HepG2 (cell line): ENCODE measurements around the gene HOXC4. TPM values are rescaled to one million over a fixed set of nuclear protein-coding genes. Genes with fewer than 3 reads are reported as not detected.

Source experiments
- ATAC-seq: fragments of 200-7000 bp; cut with Tn5 transposase; 3 replicates; pipeline ENCODE4 v1.9.1; 2020; ENCODE audit warnings: mild to moderate bottlenecking, moderate library complexity
- BruUV-seq: library from RNA; stranded (reverse); fragments of 400-500 nt; replicated peaks from 2 replicates; lab custom pipeline; 2021; lab: Mats Ljungman, UMichigan
- CTCF ChIA-PET: fragments of 300-600 bp; formaldehyde crosslinking; extraction: SDS; loops from one replicate; lab custom pipeline; 2021; ENCODE audit warnings: low total read pairs, inconsistent platforms, low intra/inter-chr PET ratio; lab: Yijun Ruan, JAX
- POLR2A ChIA-PET: fragments of 350-600 bp; sonication (Branson Sonifier 250); formaldehyde crosslinking; loops from one replicate; lab custom pipeline; 2020; ENCODE audit warnings: antibody characterized with exemption, inconsistent platforms; lab: Yijun Ruan, JAX
- DNase-seq: peaks from one replicate; pipeline ENCODE4 v3.0.0-alpha.2; 2015; ENCODE audit warnings: low spot score
- FAIRE-seq: peaks from 3 replicates; lab custom pipeline; 2011; peaks lifted over from hg19 to GRCh38; lab: Jason Lieb, UNC
- H2AFZ ChIP-seq: one replicate; pipeline ENCODE4 v1.6.1; 2011; ENCODE audit warnings: low read length, inconsistent platforms
- H3K27ac ChIP-seq: fragments of 300-600 bp; 3 replicates; pipeline ENCODE4 v1.8.0; 2011; ENCODE audit warnings: mixed run types, mild to moderate bottlenecking, mixed read lengths, low read length, inconsistent platforms; ENCODE audit not compliant: insufficient read depth; ENCODE audit errors: extremely low read length
- H3K27me3 ChIP-seq, 2 experiments: fragments of 200-600 bp in 1 of 2; 2 replicates in 1 of 2; 3 replicates in 1 of 2; pipeline versions ENCODE4 v1.6.0 to v1.8.0; 2011; ENCODE audit warnings: low read length in 2 of 2, mild to moderate bottlenecking in 2 of 2, moderate library complexity in 2 of 2, inconsistent platforms in 1 of 2; ENCODE audit not compliant: insufficient read depth in 2 of 2, control insufficient read depth in 1 of 2
- H3K36me3 ChIP-seq, 2 experiments: fragments of 200-600 bp in 1 of 2; replicated peaks in 1 of 2; 2 replicates in 1 of 2; 3 replicates in 1 of 2; pipeline versions ENCODE4 v1.5.1 to v1.8.0; 2011; ENCODE audit warnings: low read length in 2 of 2, inconsistent platforms in 1 of 2; ENCODE audit not compliant: insufficient read depth in 2 of 2, control insufficient read depth in 1 of 2
- H3K4me1 ChIP-seq: 2 replicates; pipeline ENCODE4 v1.5.1; 2012; ENCODE audit warnings: low read length, inconsistent platforms; ENCODE audit not compliant: insufficient read depth
- H3K4me2 ChIP-seq: 2 replicates; pipeline ENCODE4 v1.6.0; 2011; ENCODE audit warnings: low read depth, low read length, inconsistent platforms
- H3K4me3 ChIP-seq, 3 experiments: fragments of 200-600 bp in 1 of 3; sonication (generic), shearing (Covaris generic) in 1 of 3; replicated peaks in 1 of 3; 2 replicates each; pipeline ENCODE4 v1.5.1; 2011 to 2016; ENCODE audit warnings: low read length in 3 of 3, inconsistent platforms in 2 of 3, low read depth in 2 of 3, mild to moderate bottlenecking in 2 of 3, control low read depth in 1 of 3, mixed read lengths in 1 of 3; ENCODE audit not compliant: insufficient read depth in 1 of 3
- H3K79me2 ChIP-seq: one replicate; pipeline ENCODE4 v1.6.1; 2011; ENCODE audit warnings: low read length, inconsistent platforms; ENCODE audit not compliant: insufficient read depth
- H3K9ac ChIP-seq: 2 replicates; pipeline ENCODE4 v1.6.0; 2011; ENCODE audit warnings: mild to moderate bottlenecking, low read depth, low read length, inconsistent platforms; ENCODE audit not compliant: insufficient read depth
- H3K9me3 ChIP-seq: 2 replicates; pipeline ENCODE4 v1.5.1; 2012; ENCODE audit warnings: mild to moderate bottlenecking, low read length
- H4K20me1 ChIP-seq: 2 replicates; pipeline ENCODE4 v1.6.0; 2011; ENCODE audit warnings: inconsistent platforms, mild to moderate bottlenecking, low read length, moderate library complexity; ENCODE audit not compliant: insufficient read depth
- JARID2 ChIP-seq: sonication (generic); formaldehyde crosslinking; IDR thresholded peaks from 2 replicates; pipeline ENCODE4 v1.8.1; 2023; ENCODE audit warnings: missing genetic modification reagents, inconsistent platforms; ENCODE audit not compliant: insufficient replicate concordance
- NFYC ChIP-seq: IDR thresholded peaks from 2 replicates; pipeline ENCODE4 v1.6.1; 2016; ENCODE audit warnings: missing genetic modification reagents, missing compliant biosample characterization
- ZBED4 ChIP-seq: sonication (generic); formaldehyde crosslinking; IDR thresholded peaks from 2 replicates; pipeline ENCODE4 v1.4.0; 2020; ENCODE audit warnings: missing genetic modification reagents, borderline replicate concordance
- WGBS: methylation state at CpG from one replicate; pipeline ENCODE4 v1.1.6; 2017; ENCODE audit warnings: low lambda C conversion rate; 5-methylcytosine and 5-hydroxymethylcytosine counted together
- in situ Hi-C: cut with HindIII; loops from 2 replicates; pipeline ENCODE4 v1.10.0; 2017; ENCODE audit warnings: low pct_unique_long_range_greater_than_20kb; ENCODE audit not compliant: extremely low pct_ligation_motif_present
- intact Hi-C: fragments of 100-400 bp; cut with micrococcal nuclease; formaldehyde crosslinking; loops from one replicate; pipeline ENCODE4 v1.10.0; 2022; ENCODE audit not compliant: unreplicated experiment
- polyA plus RNA-seq, 8 experiments: library from polyadenylated mRNA; depleted of rRNA in 3 of 8; stranded (reverse) in 7 of 8; unstranded in 1 of 8; fragments of >200 nt; fragmentation: Illumina TruSeq in 4 of 8; extraction: Trizol in 4 of 8; gene quantifications; 2 replicates each; pipeline versions ENCODE4 v1.2.1 to v1.2.3, GENCODE V29; 2011 to 2016; ENCODE audit warnings: low read depth in 4 of 8, missing spikeins in 1 of 8, mixed read lengths in 1 of 8; ENCODE audit not compliant: insufficient read depth in 1 of 8
- total RNA-seq, 5 experiments: library from RNA; depleted of rRNA; stranded (reverse); fragments of >200 nt; fragmentation: Illumina TruSeq; extraction: Trizol; gene quantifications; 2 replicates each; pipeline ENCODE4 v1.2.3, GENCODE V29; 2016; ENCODE audit warnings: low read depth in 1 of 5

The HOXC4 gene
- total and polyA plus RNA-seq, 2 of the 13 experiments (the other 11 are each of a cell fraction or from before 2014, with no cell fraction given), result not detected

- WGBS, result 15% methylated on average over 4 of the region's 4 CpGs
- in situ Hi-C loops, result no loop called here
These were observed 13.5 kb upstream of the HOXC4 start for GRCh38 chr12:54040148-54040494.

More at GRCh38 chr12:54040148-54040494, 13.5 kb upstream of the HOXC4 start:
- H3K9ac ChIP-seq, result no peak overlapping the region
- FAIRE-seq, result no peak
- BruUV-seq, result no TSS peak
- intact Hi-C loops, result no loop called here
- no peaks in the 10 kb centered on the region for H3K9me3 ChIP-seq
- H3K4me1 ChIP-seq, result no peaks in the 10 kb centered on the region
- no peak for TF ChIP-seq ZBED4
- peak; percentile 24; the same call in 1 of the 2 replicates for TF ChIP-seq NFYC (CRISPR knock-in tag)
- TF ChIP-seq JARID2, result no peak
- TF ChIP-seq, all 625 proteins: peak for 1
- DNase-seq, result no peak
- Histone ChIP-seq H4K20me1 (no peaks in the 10 kb centered on the region), H3K79me2 (no peaks in the 10 kb centered on the region), H3K4me3 (no peak overlapping the region), H3K27me3 (peaks cover 8 to 55% of the 10 kb centered on the region in 2 experiments), H3K36me3 (no peaks in the 10 kb centered on the region), H3K4me2 (no peak overlapping the region), H2AFZ (no peak overlapping the region), H3K27ac (no peak overlapping the region)
- ChIA-PET POLR2A (no interaction called here), CTCF (no interaction called here)
- no peak for ATAC-seq
